MG63 (cell line): ENCODE results near the gene HNRNPA1. TPM values are rescaled to one million over a fixed set of nuclear protein-coding genes. Genes with fewer than 3 reads are reported as not detected.
A peak's percentile ranks its signal among the peaks of the same experiment; 100 is the strongest.
"Not testable (repeated sequence)": the region's sequence is repeated elsewhere in the genome, so short reads cannot be mapped to it uniquely, and the experiment has no call there.

ENCODE experiments used
- DNase-seq: peaks from one replicate; pipeline ENCODE4 v3.0.0-alpha.2; 2020
- H3K27me3 ChIP-seq: fragments of 250-450 bp; sonication (Bioruptor Pico); 2 replicates; pipeline ENCODE4 v1.5.1; 2020; ENCODE audit warnings: mild to moderate bottlenecking, moderate library complexity
- H3K36me3 ChIP-seq: fragments of 250-450 bp; sonication (Bioruptor Pico); 2 replicates; pipeline ENCODE4 v1.5.1; 2020; ENCODE audit warnings: mild to moderate bottlenecking, moderate library complexity
- H3K4me3 ChIP-seq: fragments of 250-450 bp; sonication (Bioruptor Pico); 2 replicates; pipeline ENCODE4 v1.5.1; 2020; ENCODE audit warnings: mild to moderate bottlenecking, moderate library complexity
- H3K9me3 ChIP-seq: fragments of 250-450 bp; sonication (Bioruptor Pico); 2 replicates; pipeline ENCODE4 v1.5.1; 2020; ENCODE audit warnings: mild to moderate bottlenecking, moderate library complexity
- total RNA-seq: library from RNA; depleted of rRNA; stranded (reverse); fragments of >200 nt; shearing (Covaris generic); gene quantifications from 2 replicates; pipeline ENCODE4 v1.2.3, GENCODE V29; 2014; ENCODE audit warnings: low replicate concordance; rRNA removed

HNRNPA1 gene
- 84.7 and 146 TPM in 2 replicates for total RNA-seq

DNA sequence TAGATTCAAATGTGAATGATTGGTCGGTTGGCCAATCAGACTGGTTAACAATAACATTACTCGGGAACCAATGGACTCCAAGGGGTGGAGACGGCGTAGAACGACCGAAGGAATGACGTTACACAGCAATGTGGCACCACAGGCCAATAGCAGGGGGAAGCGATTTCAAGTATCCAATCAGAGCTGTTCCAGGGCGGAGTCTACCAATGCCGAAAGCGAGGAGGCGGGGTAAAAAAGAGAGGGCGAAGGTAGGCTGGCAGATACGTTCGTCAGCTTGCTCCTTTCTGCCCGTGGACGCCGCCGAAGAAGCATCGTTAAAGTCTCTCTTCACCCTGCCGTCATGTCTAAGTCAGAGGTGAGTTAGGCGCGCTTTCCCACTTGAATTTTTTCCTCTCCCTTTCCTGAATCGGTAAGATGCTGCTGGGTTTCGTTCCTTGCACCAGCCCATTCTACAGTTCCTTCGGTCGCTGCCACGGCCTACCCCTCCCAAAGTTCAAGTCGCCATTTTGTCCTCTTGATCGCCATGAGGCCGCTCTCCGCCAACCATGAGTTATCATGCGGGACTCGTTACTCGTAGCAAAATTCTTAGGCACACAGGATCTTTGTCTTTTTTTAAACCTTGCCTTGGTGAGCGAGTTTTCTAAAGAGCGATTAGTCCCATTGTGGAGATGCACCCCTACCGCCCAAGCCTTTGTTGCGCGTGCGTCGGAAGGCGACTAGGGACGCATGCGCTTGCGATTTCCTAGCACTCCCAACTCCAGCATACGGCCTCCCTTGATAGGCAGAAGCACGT is at the start of gene HNRNPA1:
TSS of gene HNRNPA1 (plus strand) at position 259 of the 793 bp plus-strand sequence. CDS start at position 341, 82 bp downstream.
- H3K9me3 ChIP-seq = no peaks in the 10 kb centered on the region
- H3K36me3 ChIP-seq = peaks cover 84% of the 10 kb centered on the region
- peak within 1 kb of the TSS; percentile 71 for H3K4me3 ChIP-seq
- peak; percentile 98 for DNase-seq
- H3K27me3 ChIP-seq = no peaks in the 10 kb centered on the region

DNA sequence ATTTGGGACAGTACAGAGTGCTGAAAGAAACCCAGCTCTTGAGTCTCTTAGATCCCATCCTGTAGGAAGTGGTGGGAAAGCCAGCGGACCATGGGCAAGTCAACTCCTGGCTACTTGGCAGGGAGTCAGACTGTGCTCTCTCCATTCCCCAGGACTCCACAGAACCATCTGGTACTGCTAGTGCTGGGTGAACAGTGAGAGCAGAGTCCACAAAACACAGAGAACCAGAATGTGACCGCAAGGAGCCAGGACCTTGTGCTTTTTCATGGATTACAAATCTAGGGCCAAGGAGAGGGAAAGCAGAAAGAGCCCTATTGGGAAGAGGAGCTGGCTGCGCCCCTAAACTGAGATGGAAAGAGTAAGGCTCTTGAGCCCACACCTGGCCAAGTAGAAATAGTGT is 49.3 kb upstream of the HNRNPA1 start:
- not testable (repeated sequence) for H3K9me3 ChIP-seq, H3K27me3 ChIP-seq, H3K4me3 ChIP-seq, DNase-seq
- peaks cover 33% of the 10 kb centered on the region for H3K36me3 ChIP-seq

DNA sequence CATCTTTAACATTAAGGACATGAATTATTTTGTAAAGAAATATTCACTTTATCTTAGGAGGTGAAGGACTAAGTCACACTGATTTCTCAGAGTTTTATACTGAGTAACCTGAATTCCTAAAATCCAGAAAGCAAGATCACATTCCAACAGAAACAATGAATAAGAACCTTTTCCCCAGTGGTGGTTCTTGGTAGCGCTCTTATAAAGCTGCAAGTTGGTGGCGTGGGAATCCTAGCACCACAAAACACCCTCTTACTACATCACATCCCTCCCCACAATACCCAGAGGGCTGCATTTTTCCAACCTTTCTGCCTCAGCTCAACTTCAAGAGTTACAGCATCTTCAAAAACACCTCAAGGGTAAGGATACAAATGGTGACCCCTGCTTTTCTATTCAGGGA is 47.7 kb upstream of the HNRNPA1 start:
- H3K27me3 ChIP-seq = no peaks in the 10 kb centered on the region
- H3K9me3 ChIP-seq = no peaks in the 10 kb centered on the region
- peaks cover 37% of the 10 kb centered on the region for H3K36me3 ChIP-seq
- no peak for DNase-seq
- no peak overlapping the region for H3K4me3 ChIP-seq

DNA sequence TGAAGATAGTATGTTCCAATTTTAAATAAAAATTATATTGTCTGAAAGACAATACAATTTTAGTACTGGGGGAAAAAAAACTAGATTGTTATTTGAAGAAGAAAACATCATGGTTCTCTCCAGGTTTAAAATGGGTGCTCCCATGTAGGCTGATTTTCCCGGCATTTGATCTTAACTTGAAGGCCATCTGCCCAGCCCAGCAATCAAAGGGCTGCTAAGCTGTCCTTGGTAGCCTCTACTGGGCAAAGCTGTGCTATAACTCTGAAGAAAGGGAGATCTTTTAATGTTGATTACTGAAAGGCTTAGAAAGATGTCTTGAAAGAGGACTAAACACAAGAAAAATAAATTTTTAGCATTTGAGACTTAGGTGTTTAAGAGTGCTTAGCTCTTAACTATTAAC is 42.0 kb upstream of the HNRNPA1 start:
- peaks cover 67% of the 10 kb centered on the region for H3K36me3 ChIP-seq
- H3K27me3 ChIP-seq = no peaks in the 10 kb centered on the region
- no peak for DNase-seq
- H3K9me3 ChIP-seq = no peaks in the 10 kb centered on the region
- no peak overlapping the region for H3K4me3 ChIP-seq

DNA sequence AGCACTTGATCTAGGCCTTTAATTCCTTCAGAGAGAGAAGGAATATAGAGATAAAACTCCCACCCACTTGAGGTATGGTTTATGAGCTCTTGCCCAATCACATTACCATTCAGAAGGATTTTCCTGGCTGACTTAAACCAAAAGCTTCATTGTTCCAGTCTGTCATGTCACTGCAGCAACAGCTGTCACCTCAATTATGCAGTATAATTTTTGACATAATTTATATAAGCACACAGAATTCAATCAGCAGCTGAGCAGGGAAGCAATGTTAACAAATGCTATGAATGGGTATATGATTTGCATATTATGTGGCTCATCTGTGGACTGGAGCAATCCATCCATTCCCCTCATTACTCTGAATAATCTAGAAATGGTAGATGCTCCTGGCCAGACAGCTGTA is 40.9 kb upstream of the HNRNPA1 start:
- H3K36me3 ChIP-seq = peaks cover 74% of the 10 kb centered on the region

DNA sequence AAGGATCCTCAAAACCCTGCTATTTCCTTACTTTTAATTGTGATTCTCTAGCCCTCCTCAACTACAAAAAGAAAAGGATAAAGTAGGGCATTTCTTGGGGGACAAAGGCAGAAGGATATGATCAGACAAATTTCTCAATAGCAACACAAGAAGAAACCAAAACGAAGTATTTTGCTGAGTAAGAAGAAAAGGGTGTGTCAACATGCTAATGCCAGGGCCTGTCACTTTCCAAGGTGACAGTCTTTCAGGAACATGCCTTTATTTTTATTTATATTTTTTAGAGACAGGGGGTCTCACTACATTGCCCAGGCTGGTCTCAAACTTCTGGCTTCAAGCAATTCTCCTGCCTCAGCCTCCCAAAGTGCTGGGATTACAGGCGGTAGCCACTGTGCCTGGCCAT is 40.4 kb upstream of the HNRNPA1 start:
- H3K36me3 ChIP-seq = peaks cover 77% of the 10 kb centered on the region

More for the DNA sequence above, 40.9 kb upstream of the HNRNPA1 start:
- Histone ChIP-seq H3K9me3 (no peaks in the 10 kb centered on the region), H3K4me3 (no peak overlapping the region), H3K27me3 (no peaks in the 10 kb centered on the region)
- no peak for DNase-seq

DNA sequence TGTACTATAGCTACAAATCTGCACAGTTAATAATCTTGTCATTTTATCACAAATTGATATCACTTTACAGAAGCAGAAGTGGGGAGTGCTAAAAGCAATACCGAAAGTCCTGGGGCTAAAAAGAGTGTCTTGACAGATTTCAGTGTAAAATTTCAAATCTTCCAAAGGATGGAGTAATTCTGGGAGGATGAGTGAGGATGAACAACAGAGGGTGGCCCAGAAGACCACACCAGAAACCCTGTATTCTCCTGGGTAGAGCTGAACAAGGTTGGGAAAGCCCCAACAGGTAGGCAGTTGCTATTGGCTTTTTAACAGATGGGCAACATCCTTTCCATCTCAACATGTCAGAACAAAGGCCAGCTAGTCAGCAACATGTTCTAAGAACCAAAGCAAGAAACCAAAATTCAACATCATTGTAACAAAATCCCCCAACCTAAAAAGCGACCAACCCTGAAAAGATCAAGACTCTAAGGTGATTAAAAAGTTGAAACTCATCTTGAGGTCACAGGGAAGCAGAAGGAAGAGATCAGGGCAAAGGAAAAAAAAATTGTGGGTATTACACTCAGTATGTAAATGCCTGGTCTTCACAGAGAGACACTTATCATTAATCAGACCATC is 39.4 kb upstream of the HNRNPA1 start:
- H3K27me3 ChIP-seq = no peaks in the 10 kb centered on the region
- DNase-seq = no peak
- peaks cover 78% of the 10 kb centered on the region for H3K36me3 ChIP-seq
- no peak overlapping the region for H3K4me3 ChIP-seq
- H3K9me3 ChIP-seq = no peaks in the 10 kb centered on the region

More for the DNA sequence above, 40.4 kb upstream of the HNRNPA1 start:
- no peak for DNase-seq
- Histone ChIP-seq H3K9me3 (no peaks in the 10 kb centered on the region), H3K27me3 (no peaks in the 10 kb centered on the region), H3K4me3 (no peak overlapping the region)

DNA sequence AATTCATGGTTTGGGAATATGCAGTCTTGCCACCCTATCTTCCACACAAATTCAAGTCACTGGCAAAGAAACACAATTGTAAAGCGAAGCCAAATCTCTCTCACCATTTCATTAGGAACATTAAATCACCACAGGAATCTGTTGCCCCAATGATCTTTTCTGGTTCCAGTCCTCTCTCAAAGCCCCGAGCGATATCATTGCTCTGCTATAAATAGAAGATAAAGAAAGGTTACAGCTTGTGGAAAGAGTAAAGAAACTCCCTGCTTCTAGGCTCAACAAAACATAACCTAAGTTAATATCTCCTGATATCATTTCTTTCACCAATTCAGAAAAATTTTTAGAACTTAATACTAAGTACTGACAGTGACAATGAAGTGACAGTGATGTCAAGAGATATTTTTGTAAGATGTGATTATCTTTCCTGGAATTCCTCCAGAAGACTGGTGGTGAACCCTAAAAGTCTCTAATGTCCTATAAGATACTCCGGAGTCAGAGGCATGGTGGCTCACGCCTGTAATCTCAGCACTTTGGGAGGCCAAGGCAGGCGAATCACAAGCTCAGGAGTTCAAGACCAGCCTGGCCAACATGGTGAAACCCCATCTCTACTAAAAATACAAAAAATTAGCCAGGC is 34.4 kb upstream of the HNRNPA1 start:
- no peak for DNase-seq
- H3K9me3 ChIP-seq = no peaks in the 10 kb centered on the region
- H3K36me3 ChIP-seq = peaks cover 70% of the 10 kb centered on the region
- H3K27me3 ChIP-seq = no peaks in the 10 kb centered on the region
- H3K4me3 ChIP-seq = no peak overlapping the region

DNA sequence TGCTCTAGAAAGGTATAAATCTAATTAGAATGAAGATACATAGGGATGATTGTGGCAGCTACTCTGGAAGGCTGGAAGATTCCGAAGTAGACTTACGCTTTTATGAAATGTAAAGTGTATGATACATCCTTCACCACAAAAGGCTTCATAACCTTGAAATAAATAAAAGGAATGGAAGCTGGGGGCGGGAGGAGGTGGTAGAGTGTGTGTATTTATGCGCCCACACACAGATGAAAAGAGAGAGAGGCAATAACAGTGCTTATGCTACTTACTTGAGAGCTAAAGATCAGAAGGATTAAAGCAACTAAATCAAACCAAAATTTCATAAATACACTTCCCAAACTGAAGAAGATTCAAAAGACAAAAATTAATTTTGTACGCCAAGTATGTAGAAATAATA is 31.0 kb upstream of the HNRNPA1 start:
- no peak overlapping the region for H3K4me3 ChIP-seq
- no peaks in the 10 kb centered on the region for H3K9me3 ChIP-seq
- no peak for DNase-seq
- peaks cover 53% of the 10 kb centered on the region for H3K36me3 ChIP-seq
- H3K27me3 ChIP-seq = no peaks in the 10 kb centered on the region

DNA sequence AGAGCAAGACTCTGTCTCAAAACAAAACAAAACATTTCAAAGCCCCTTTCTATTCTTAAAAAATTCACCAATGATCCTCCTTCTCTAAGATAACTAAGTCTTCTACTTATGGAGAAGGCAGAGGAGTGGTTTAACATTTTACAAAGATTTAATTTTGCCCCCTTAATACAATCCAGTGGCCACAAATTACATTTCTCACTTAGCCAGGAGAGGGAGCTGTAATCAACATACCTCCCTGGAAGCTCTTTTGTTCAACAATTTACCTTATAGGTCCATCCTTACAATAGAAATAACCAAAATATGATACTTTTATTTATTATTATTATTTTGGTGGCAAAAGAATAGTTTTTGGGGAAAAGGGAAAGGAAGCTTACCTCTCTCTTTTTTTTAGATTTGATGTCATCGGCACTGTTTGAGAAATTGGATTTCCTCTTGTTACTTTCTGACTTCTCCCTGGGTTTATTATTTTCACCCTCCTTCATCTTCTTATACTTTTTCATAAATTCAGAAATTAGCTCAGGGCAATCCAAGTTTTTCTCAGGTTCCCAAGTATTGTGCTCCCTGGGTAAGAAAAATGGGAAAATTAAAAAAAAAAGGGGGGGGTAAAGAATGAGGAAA is 28.8 kb upstream of the HNRNPA1 start:
- Histone ChIP-seq H3K4me3 (no peak overlapping the region), H3K27me3 (no peaks in the 10 kb centered on the region), H3K9me3 (no peaks in the 10 kb centered on the region), H3K36me3 (peaks cover 58% of the 10 kb centered on the region)
- no peak for DNase-seq

DNA sequence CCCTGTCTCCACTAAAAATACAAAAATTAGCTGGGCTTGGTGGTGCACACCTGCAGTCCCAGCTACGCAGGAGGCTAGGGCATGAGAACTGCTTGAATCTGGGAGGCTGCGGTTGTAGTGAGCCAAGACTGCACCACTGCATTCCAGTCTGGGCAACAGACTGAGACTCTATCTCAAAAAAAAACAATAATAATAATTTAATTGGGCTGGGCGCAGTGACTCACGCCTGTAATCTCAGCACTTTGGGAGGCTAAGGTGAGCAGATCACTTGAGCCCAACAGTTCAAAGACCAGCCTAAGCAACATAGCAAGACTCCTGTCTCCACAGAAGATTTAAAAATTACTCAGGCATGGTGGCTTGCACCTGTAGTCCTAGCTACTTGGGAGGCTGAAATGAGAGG is 27.3 kb upstream of the HNRNPA1 start:
- Histone ChIP-seq H3K4me3 (no peak overlapping the region), H3K27me3 (no peaks in the 10 kb centered on the region), H3K36me3 (peaks cover 64% of the 10 kb centered on the region), H3K9me3 (no peaks in the 10 kb centered on the region)
- no peak for DNase-seq

DNA sequence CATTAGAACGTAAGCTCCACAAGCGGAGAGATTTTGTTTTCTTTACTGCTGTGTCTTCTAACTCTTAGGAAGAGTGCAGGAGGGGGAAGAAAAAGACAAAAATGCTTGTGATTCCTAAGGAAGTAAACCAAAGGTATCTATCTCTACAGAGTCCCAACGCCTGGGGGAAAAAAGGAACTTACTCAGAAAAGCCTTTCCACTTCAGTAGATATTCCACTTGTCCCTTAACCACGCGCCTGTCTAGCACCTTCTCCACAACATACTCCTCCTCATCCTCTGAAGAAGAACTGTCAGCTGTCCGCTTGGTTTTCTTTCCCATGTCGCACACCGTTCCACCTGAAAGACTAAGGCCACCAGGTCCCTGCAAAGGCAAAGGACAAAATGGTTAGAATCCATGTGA is 23.2 kb upstream of the HNRNPA1 start:
- H3K4me3 ChIP-seq = no peak overlapping the region
- H3K27me3 ChIP-seq = no peaks in the 10 kb centered on the region
- H3K36me3 ChIP-seq = peaks cover 46% of the 10 kb centered on the region
- DNase-seq = no peak
- no peaks in the 10 kb centered on the region for H3K9me3 ChIP-seq

DNA sequence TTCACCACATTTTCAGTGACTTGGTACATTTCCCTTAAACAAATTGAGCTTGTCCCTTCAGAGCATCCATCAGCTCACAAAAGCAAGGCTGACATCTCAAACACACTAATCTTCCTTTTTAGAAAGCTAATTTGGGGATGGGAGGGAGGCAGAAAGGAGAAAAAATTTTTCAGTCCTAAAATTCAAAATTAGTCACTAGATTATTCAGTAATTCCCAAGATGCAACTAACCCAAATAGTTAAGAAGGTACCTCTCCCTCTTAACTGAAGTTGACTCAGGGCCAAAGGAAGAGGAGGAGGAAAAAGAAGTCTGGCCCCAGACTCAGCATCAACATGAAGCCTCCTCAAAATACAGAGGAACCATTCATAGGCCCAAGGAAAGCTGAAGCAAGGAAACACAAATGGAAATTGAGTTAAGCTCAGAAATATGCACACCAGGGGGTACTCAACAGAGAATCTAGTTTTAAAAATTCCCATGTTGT is 22.3 kb upstream of the HNRNPA1 start:
- Histone ChIP-seq H3K36me3 (peaks cover 45% of the 10 kb centered on the region), H3K9me3 (no peaks in the 10 kb centered on the region), H3K27me3 (no peaks in the 10 kb centered on the region), H3K4me3 (no peak overlapping the region)
- DNase-seq = no peak

DNA sequence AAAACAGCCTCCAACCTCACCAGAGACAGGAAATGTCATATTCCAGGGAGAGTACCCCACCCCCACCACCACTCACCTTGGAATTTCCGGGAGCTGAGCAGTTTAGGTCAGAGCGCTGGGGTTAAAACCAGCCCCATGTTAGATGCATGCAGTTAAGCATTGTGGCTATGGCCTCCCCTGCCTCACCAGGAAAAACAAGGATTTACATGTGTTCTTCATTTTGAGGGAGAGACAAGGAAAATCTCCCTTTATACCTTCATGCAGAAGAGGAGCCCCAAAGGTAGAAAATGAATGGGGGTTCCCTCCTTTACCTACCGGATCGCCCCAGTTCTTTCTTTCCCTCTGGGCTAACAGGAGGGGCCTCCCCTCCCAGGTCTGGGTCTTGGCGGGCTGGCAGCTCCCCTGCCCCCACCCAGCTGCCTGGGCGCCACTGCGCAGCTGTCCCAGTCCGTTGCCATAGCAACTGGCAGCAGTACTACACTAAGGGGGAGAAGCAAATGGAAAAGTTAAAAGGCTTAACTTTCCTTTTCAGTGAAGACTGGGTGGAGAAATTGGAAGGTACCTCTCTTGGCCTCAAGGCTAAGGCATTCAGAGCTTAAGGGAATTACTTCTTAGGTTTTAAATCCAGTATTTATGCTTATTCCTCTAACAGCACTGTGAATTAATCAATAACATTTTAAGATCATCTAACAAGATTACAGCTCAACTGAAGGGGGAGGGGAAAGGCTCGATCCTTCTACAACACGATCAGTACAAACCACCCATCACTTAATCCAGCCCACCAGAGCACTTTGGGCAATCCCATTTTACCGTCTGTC is 21.1 kb upstream of the HNRNPA1 start:
- Histone ChIP-seq H3K27me3 (no peaks in the 10 kb centered on the region), H3K4me3 (no peak overlapping the region), H3K36me3 (peaks cover 40% of the 10 kb centered on the region), H3K9me3 (no peaks in the 10 kb centered on the region)
- no peak for DNase-seq

DNA sequence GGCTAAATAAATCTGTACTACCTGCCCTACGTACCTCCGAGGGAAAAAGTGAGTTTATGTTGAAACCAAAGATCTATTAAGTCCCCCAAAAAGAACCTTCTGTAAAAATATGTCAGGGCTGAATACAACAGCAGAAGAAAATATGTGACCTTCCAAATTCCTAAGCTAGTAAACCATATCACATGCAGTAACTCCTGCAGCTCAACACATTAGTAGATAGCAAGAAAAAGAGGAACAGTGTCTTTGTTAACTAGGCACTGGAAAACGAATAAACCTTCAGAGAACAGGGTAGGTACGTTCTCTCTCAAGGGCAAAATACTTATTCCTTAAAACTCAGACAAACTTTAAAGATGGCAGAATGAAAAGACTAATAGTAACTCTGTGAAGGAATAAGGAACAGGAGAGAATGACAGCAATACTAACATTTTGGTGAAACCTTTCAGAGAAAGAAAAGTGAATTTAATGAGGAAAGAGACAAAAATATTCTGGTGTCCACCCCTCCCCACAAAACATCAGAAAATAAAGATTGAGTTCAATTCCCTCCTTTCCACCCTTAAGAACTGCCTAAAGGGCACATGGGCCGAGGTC is 18.6 kb upstream of the HNRNPA1 start:
- H3K36me3 ChIP-seq = peaks cover 23% of the 10 kb centered on the region
- DNase-seq = no peak
- no peaks in the 10 kb centered on the region for H3K27me3 ChIP-seq
- no peak overlapping the region for H3K4me3 ChIP-seq
- no peaks in the 10 kb centered on the region for H3K9me3 ChIP-seq

DNA sequence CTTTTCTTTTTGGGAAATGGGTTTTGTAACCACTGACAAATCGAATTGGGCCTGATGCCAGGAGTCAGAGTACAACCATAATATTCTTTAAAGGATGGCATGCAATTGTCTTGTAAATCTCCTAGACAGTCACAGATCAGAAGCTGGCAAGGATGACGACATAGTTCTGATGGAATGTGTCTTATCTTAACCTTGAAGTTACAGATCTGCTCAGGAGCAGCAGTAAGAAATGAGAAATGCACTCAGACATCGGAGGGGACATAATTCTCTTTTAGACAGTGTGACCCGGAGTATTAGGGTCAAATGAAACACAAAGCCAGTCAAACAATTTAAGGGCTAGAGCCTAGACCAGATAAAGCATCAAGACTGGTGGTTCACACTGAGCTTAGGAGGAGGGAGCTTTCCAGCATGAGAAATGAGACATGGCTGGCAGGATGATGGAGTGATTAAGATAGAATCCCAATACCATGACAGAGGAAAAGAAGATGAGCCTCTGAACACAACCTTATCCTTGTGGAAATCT is 18.1 kb upstream of the HNRNPA1 start:
- Histone ChIP-seq H3K36me3 (peaks cover 21% of the 10 kb centered on the region), H3K27me3 (no peaks in the 10 kb centered on the region), H3K9me3 (no peaks in the 10 kb centered on the region), H3K4me3 (no peak overlapping the region)
- peak; percentile 49 for DNase-seq
